Measurements from ENCODE around the gene PRMT7.

Gene PRMT7

DNA sequence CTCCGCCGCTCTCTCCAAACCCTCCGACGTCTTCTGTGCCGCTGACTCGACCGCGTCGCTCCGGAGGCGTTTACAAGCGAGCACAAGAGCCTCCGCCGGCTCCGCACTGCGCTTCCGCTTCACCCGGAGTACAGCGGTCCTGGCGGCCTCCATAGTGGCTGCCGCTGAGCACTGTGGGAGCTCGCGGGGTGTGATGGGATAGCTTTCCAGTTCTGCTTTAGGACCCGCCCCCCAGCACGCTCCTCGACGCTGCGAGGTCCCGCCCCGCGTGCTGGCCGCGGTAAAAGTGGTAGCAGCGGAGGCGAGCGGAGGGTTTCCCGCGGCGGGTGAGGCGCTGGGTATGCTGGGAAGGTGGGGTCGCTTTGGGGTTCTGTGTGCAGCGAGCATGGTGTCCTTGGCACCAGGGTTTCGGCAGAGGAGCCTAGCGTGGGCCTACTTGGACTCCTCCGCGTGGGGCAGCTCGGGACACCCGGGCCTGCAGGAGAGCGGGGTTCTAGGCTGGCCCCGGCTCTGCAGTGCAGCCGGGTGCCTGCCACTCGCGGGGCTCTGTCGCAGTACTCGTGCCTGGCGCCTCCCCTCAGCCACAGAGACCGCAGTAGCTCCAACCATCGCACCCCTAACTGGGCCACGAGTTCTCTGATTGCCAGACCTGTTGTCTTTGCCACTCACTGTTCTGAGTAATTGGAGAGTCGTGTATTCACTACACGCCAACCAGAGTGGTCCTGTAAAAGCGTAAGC is at the start of gene PRMT7, which contains the start of gene SLC7A6OS:
TSS of gene PRMT7 (plus strand) at position 246 of the 738 bp plus-strand sequence. CDS start 4,961 bp downstream, outside the sequence.
TSS of gene SLC7A6OS (minus strand) at position 173 of the 738 bp plus-strand sequence. CDS start at position 153, 20 bp downstream.
- DNase-seq: peak; percentile 95

DNA sequence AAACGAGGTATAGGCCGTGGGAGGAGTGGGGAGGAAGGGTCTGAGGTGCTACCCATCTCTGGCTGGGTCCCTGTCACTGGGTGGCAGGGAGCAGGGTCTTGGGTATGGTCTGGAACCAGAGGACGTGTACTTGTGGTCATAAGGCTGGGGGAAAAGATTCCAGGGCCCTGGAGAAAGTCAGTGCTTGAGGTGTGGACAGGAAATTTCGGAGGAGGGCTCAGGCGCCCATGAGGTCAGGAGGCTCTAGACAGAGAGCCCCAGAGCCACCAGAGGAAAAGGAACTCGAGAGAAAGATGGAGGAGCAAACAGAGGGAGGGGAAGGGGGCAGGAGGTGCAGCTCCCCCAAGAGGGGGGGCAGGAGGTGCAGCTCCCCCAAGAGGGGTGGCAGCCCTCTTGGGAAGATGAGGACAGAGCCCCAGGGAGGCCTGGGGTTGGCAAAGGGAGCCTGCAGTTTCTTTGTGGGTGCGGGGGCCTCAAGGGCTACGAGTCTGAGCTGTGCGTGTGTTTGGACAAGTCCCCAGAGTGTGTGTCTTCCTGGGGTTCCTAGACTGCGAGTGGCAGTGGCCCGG is 47.2 kb upstream of the PRMT7 start:
- DNase-seq: no peak

GRCh38 chr16:68264128-68265077 is 46.4 kb upstream of the PRMT7 start, which contains the start of gene SLC7A6:
TSS of gene SLC7A6 (plus strand) at chr16:68264526. CDS start at chr16:68274727, 10,201 bp downstream.
- peak; percentile 72 to 77 for DNase-seq

- peak; percentile 82 to 86 for DNase-seq
Measured at GRCh38 chr16:68265078-68265920, 45.5 kb upstream of the PRMT7 start.

DNA sequence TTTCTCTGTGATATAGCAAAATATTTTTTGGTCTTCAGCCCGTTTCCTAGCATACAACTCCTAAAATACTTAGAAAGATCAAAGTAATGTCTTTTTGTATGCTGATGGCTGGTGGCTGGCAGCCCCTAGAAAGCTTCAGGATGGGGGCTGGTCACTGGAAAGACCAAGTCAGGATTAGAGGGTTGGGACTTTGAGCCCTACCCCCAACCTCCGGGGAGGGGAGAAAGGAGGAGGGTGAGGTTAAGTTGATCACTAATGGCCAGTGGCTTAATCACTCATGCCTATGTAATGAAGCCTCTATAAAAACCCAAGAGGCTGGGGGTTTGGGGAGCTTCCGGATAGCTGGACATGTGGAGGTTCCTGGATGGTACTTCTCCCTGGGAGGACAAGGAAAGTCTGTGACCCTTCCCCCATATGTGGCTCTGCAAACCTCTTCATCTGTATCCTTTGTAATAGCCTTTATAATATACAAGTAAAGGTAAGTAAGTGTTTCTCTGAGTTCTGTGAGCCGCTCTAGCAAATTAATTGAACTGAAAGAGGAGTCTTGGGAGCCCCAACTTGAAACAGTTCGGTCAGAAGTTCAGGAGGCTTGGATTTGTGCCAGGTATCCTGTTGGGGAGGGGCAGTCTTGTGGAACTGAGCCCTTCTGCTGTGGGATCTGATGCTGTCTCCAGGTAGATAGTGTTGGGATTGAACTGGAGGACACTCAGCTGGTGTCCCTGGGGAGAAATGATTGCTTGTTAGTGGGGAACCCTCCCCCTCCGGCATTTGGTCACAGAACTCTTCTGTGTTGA is 43.0 kb upstream of the PRMT7 start:
- no peak for DNase-seq

DNA sequence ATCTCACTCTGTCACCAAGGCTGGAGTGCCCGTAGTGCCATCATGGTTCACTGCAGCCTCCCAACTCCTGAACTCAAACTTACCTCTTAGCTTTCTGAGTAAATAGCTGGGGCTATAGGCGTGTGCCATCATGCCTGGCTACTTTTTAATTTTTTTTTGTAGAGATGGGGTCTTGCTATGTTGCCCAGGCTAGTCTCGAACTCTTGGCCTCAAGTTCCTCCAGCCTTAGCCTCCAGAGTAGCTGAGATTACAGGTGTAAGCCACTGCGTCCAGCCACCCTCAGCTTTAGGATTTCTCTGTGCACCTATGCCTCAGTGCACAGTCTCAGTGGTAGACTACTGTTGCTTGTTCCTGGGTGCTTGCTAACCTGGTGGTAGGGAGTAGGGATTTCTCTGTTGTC is 41.0 kb upstream of the PRMT7 start:
- DNase-seq: no peak

DNA sequence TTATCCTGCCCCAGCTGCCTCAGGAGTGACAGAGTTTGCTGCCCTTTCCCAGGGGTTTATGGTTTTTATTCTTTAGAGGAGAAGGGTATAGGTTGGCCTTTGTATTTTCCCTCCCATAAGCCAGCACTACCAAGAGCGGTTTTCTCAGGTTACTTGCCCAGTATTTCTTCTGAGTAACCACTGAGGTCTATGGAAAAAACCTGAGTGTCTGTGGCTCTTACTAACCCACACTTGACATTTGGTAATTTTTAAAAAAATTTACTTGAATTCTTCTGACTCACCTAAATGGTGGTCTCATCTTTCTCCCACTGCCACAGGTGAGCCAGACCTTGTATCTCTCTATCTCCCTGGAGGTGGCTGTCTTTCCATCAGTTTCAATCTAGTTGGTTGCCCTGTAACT is 40.5 kb upstream of the PRMT7 start:
- DNase-seq: no peak

DNA sequence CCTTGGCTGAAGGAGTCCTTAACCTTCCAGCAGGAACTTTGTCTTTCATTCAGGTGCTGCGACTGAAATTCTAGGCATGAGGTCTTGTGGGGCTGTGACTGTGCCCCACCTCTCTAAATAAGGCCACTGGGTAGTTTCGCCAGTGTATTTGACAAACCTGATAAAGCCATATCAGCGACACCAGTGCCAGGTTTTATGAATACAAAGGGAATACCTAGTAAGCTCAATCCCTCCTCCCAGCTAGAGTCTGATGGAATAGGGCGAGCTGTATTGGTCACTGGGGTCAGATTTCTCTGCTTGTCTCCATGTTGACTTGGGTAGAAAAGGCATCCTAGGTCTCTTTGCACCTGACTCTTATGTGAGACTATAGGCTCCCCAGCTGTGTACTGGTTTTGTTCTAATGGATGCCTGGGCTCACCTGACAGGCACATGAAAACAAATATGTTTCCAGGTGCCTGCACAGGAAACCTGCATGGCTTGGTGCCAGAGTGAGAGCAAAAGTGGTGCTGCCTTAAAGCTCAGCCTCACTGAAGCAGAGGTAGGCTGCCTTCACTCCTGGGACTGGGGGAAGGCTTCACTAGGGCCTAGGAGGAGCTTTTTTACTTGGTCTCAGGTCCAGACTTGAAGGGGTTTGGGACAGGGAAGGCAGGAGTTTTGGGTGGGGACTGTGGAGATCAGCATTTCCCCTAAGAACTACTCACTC is 38.2 kb upstream of the PRMT7 start:
- no peak for DNase-seq

GRCh38 chr16:68273459-68273858 is 37.4 kb upstream of the PRMT7 start:
- no peak for DNase-seq

GRCh38 chr16:68273896-68274295 is 36.9 kb upstream of the PRMT7 start:
- no peak for DNase-seq

GRCh38 chr16:68274441-68274840 is 36.4 kb upstream of the PRMT7 start:
- no peak for DNase-seq

- peak; percentile 16 to 29 for DNase-seq
Measured at GRCh38 chr16:68275611-68276191, 35.1 kb upstream of the PRMT7 start.

DNA sequence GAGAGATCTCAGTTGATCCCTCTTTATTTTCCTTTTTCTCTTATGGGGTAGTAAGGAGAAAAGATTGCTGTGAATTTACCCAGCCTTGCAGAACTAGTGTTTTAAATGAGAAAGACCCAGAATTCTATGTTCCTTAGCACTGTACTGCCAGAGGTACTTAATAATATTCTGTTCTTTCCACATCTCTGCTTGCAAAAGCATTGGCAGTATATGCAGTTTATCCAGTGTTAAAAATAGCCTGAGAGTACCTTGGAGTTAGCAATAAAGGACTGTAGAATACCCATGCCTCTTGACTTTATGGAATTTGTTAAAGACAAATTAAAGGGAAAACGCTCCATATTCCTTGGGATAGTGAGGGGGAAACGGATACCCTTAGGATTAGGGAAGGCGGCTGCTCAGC is 34.6 kb upstream of the PRMT7 start:
- no peak for DNase-seq

GRCh38 chr16:68279726-68280558 is 30.9 kb upstream of the PRMT7 start:
- no peak for DNase-seq

- DNase-seq: no peak
Measured at GRCh38 chr16:68281368-68282063, 29.3 kb upstream of the PRMT7 start.

DNA sequence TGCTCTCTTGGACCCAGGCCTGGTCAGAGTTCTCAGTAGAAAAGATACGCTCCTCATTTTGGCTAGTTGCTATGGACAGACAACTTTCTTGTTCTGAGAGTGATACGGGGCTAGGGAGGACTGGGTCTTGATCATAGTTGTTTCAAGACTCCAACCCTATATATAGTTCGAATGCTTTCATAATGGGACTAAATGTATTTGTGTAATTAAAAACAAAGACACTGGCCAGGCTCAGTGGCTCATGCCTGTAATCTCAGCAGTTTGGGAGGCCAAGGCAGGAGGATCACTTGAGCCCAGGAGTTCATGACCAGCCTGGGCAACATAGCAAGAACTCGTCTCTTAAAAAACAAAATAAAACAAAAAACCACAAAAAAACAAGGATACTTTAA is 28.8 kb upstream of the PRMT7 start:
- no peak for DNase-seq

DNA sequence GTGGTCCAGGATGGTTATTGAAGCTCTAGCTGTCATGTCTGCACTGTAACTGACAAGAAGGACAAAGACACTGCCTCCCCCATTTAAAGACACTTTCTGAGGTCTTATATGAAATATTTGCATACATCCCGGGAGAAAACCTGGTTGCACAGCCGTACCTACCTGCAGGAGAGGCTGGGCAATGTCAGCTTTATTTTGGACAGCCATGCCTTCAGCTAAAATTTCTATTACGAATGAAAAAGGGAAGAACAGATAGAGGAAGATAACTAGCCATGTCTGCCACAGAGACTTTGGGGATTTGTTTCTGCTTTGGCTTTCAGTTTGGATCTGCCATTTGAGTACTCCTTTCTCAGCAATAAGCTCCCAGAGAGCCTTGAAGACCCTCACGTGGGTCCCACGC is 27.5 kb upstream of the PRMT7 start:
- peak in 1 of 2 experiments; percentile 31 for DNase-seq

GRCh38 chr16:68283801-68284598 is 26.8 kb upstream of the PRMT7 start:
- no peak for DNase-seq
